Pancreas (tissue), 10 donors: ENCODE data around the gene PTPRU. TPM values are rescaled to one million over a fixed set of nuclear protein-coding genes. Genes with fewer than 3 reads are reported as not detected.
"Not testable (repeated sequence)": the region's sequence is repeated elsewhere in the genome, so short reads cannot be mapped to it uniquely, and the experiment has no call there.

Source experiments
- ATAC-seq, 4 donors: fragments of 200-7000 bp; cut with Tn5 transposase; one replicate each; pipeline versions ENCODE4 v1.8.0 to v1.9.1; 2020; ENCODE audit warnings: mild to moderate bottlenecking in 4 of 4, moderate library complexity in 4 of 4
- DNase-seq, 6 donors: peaks; one replicate each; pipeline ENCODE4 v3.0.0-alpha.2; 2020
- FAIRE-seq: peaks from 2 replicates; lab custom pipeline; 2012; peaks lifted over from hg19 to GRCh38; lab: Jason Lieb, UNC
- H3K27ac ChIP-seq, 4 donors: fragments of 200-600 bp; sonication (generic); 1 replicate in 3 of 4; 2 replicates in 1 of 4; pipeline versions ENCODE4 v1.5.0 to v1.8.0; 2020
- H3K27me3 ChIP-seq, 4 donors: fragments of 200-600 bp; one replicate each; pipeline ENCODE4 v1.8.0; 2021
- H3K36me3 ChIP-seq, 3 donors: fragments of 200-600 bp; sonication (generic) in 1 of 3; one replicate each; pipeline versions ENCODE4 v1.5.0 to v1.8.0; 2020 to 2021
- H3K4me1 ChIP-seq, 3 donors: fragments of 200-600 bp; one replicate each; pipeline ENCODE4 v1.8.0; 2021
- H3K4me3 ChIP-seq, 4 donors: fragments of 200-600 bp; sonication (generic) in 2 of 4; one replicate each; pipeline versions ENCODE4 v1.5.0 to v1.8.0; 2020 to 2021
- H3K9me3 ChIP-seq, 4 donors: fragments of 200-600 bp; one replicate each; pipeline ENCODE4 v1.8.0; 2021
- CTCF ChIP-seq, 4 donors: fragments of 200-600 bp; sonication (generic) in 3 of 4; IDR thresholded peaks; one replicate each; pipeline versions ENCODE4 v1.5.0 to v1.8.0; 2021; ENCODE audit warnings: antibody characterized with exemption in 4 of 4
- WGBS, 2 donors: extraction: QIAGEN DNeasy Blood & Tissue Kit; methylation state at CpG; one replicate each; pipeline ENCODE4 v1.1.7; 2013; 5-methylcytosine and 5-hydroxymethylcytosine counted together
- intact Hi-C, 3 donors: fragments of 100-400 bp; cut with DNase I; formaldehyde crosslinking; loops; one replicate each; pipeline versions ENCODE4 v1.11.1 to v1.14.2; 2022
- polyA plus RNA-seq, 2 donors: library from polyadenylated mRNA; stranded (reverse); fragments of 200-250 nt; gene quantifications; one replicate each; pipeline ENCODE4 v1.2.3, GENCODE V29; 2013
- total RNA-seq, 6 donors: library from RNA; stranded (reverse); fragmentation: NEBNext Ultra II Directional in 4 of 6; extraction: Animal tissue kit (Norgen Biotek cat#: 25700) in 4 of 6; gene quantifications; one replicate each; pipeline versions ENCODE4 v1.2.1 to v1.2.4, GENCODE V29; 2021 to 2023
- donor health status: healthy with polysubstance abuse.
- donor health status: DM: no; HTN: no; CAD: no; lungs with moderate emphysema.
- donor health status: DM: no; HTN: no; CAD: no.
- donor health status: control.
- donor health status: control.
- donor health status: Bipolar disorder and iron deficiency.
- donor health status: DM: yes; HTN: yes; CAD: no.
- donor health status: DM: no; HTN: no; CAD: no.
- donor health status: DM: no; HTN: no; CAD: no.
- donor health status: DM: yes; HTN: yes; CAD: no.

The PTPRU gene
- total and polyA plus RNA-seq, 8 donors = 12.3 to 20.9 (median 15.2) TPM

- ATAC-seq (no peak), FAIRE-seq (no peak), DNase-seq (no peak)
- WGBS, 2 donors = 89 to 94% methylated on average over 9 of the region's 9 CpGs
- Histone ChIP-seq H3K27ac (no peak overlapping the region), H3K27me3 (no peaks in the 10 kb centered on the region), H3K36me3 (no peaks in the 10 kb centered on the region), H3K4me3 (no peak overlapping the region), H3K4me1 (no peaks in the 10 kb centered on the region), H3K9me3 (no peaks in the 10 kb centered on the region)
- intact Hi-C loops = no loop called here
- no peak for TF ChIP-seq CTCF (IDR thresholded peaks at IDR 0.05)
Observed at GRCh38 chr1:29310616-29311180, 74.4 kb downstream of the PTPRU start.

GRCh38 chr1:29311352-29312030 is 75.2 kb downstream of the PTPRU start:
- no peak overlapping the region for H3K27ac ChIP-seq
- FAIRE-seq (no peak), DNase-seq (no peak), ATAC-seq (no peak)
- no peak for TF ChIP-seq CTCF (IDR thresholded peaks at IDR 0.05)
- WGBS, 2 donors = 94 to 97% methylated on average over 16 of the region's 16 CpGs
- no peaks in the 10 kb centered on the region for H3K4me1 ChIP-seq
- no peak overlapping the region for H3K4me3 ChIP-seq
- no peaks in the 10 kb centered on the region for H3K9me3 ChIP-seq
- no peaks in the 10 kb centered on the region for H3K36me3 ChIP-seq
- H3K27me3 ChIP-seq = no peaks in the 10 kb centered on the region
- intact Hi-C loops = no loop called here

- no peaks in the 10 kb centered on the region for H3K4me1 ChIP-seq
- H3K4me3 ChIP-seq = no peak overlapping the region
- DNase-seq (no peak), FAIRE-seq (no peak), ATAC-seq (no peak)
- H3K27ac ChIP-seq = no peak overlapping the region
- WGBS, 2 donors = 91 to 94% methylated on average over 23 to 24 of the region's 24 CpGs
- no peaks in the 10 kb centered on the region for H3K36me3 ChIP-seq
- H3K9me3 ChIP-seq = no peaks in the 10 kb centered on the region
- TF ChIP-seq CTCF (IDR thresholded peaks at IDR 0.05) = no peak
- no peaks in the 10 kb centered on the region for H3K27me3 ChIP-seq
- intact Hi-C loops = no loop called here
Observed at GRCh38 chr1:29312469-29313461, 76.4 kb downstream of the PTPRU start.

GRCh38 chr1:29314685-29315084 is 78.4 kb downstream of the PTPRU start:
- WGBS, 2 donors = 83 to 87% methylated on average over 8 of the region's 8 CpGs
- H3K9me3 ChIP-seq, intact Hi-C loops, H3K27me3 ChIP-seq, FAIRE-seq, H3K27ac ChIP-seq, DNase-seq, ATAC-seq, H3K4me1 ChIP-seq, H3K4me3 ChIP-seq, H3K36me3 ChIP-seq: not testable (repeated sequence)

GRCh38 chr1:29315262-29315661 is 78.9 kb downstream of the PTPRU start:
- ATAC-seq (no peak), FAIRE-seq (no peak), DNase-seq (no peak)
- no peak overlapping the region for H3K27ac ChIP-seq
- intact Hi-C loops = no loop called here
- no peaks in the 10 kb centered on the region for H3K9me3 ChIP-seq
- H3K36me3 ChIP-seq = no peaks in the 10 kb centered on the region
- no peaks in the 10 kb centered on the region for H3K27me3 ChIP-seq
- no peaks in the 10 kb centered on the region for H3K4me1 ChIP-seq
- H3K4me3 ChIP-seq = no peak overlapping the region
- WGBS, 2 donors = 95 to 97% methylated on average over 15 of the region's 15 CpGs
- no peak for TF ChIP-seq CTCF (IDR thresholded peaks at IDR 0.05)
